ENCODE measurements around the gene MMP24OS. TPM values are rescaled to one million over a fixed set of nuclear protein-coding genes. Genes with fewer than 3 reads are reported as not detected.

MMP24OS gene
- total and polyA plus RNA-seq, 2 of the 4 experiments (the other 2 are of a cell fraction), result 5.9 to 64.9 TPM

DNA sequence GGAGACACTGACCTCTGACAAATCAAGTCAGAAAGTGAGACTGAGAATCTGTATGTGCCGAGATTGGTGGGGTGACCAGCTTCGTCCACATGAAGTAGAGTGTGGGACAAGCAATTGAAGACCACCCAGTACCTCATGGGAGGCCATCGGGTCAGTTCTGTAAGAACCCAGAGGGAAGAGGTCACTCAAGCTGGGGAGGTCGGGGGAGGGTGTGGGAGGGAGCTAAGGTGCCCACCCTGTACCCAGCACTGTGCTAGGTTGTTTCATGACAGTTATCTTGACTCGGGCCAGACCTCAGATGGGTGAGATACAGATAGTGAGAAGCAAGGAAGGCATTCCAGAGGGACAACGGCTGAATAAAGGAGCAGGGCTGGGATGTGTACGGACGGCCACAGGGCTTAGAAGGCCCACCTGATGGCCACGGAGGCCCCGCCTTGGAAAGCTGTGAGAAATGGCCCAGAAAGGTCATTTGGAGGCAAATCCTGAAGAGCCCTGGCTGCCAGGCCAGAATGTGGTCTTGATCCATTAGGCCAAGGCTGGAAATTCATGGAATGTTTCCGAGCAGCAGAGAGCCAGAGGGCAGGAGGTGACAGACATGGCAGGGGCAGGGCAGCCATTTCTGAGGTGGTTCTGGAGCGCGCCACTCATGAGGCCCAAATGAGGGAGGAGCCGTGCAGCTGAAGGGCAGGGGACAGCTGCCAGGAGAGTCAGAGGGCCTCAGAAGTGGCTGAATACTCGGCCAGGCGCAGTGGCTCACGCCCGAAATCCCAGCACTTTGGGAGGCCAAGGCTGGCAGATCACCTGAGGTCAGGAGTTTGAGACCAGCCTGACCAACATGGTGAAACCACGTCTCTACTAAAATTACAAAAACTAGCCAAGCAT lies 7.7 kb downstream of the MMP24OS start:
- no peak for TF ChIP-seq RAD21 (IDR thresholded peaks at IDR 0.05; ENCODE audit: low read length)
- TF ChIP-seq FOS (IDR thresholded peaks at IDR 0.05; ENCODE audit: low read depth, low read length), result no peak
- TF ChIP-seq CEBPB (IDR thresholded peaks at IDR 0.05; ENCODE audit: low read depth, low read length), result no peak
- Histone ChIP-seq H3K4me2 (ENCODE audit: low read depth, low read length) (no peak overlapping the region), H3K9me1 (ENCODE audit: insufficient read depth, low read length) (no peaks in the 10 kb centered on the region; the same call in 1 of the 2 replicates), H2AK9ac (replicated peaks; ENCODE audit: low read depth, low read length, poor library complexity) (no peak overlapping the region), H2BK5ac (ENCODE audit: low read depth, low read length, poor library complexity, severe bottlenecking) (no peak overlapping the region), H3K18ac (ENCODE audit: low read depth, low read length) (no peak overlapping the region), H3K4me1 (ENCODE audit: control insufficient read depth, insufficient read depth, low read length) (no peaks in the 10 kb centered on the region), H3K4ac (ENCODE audit: low read depth, low read length) (no peak overlapping the region), H3K9me3 (ENCODE audit: control insufficient read depth, insufficient read depth, low read length) (no peaks in the 10 kb centered on the region), H2BK15ac (ENCODE audit: low read depth, low read length) (no peak overlapping the region), H4K20me1 (ENCODE audit: insufficient read depth, low read length) (0 out of 2 replicates have a peak, but pooled peaks cover 5% of the 10 kb centered on the region), H4K5ac (ENCODE audit: low read depth, low read length) (no peak overlapping the region), H3K36me3 (ENCODE audit: control insufficient read depth, insufficient read depth, low read length) (peaks cover 36% of the 10 kb centered on the region), H3K27ac (ENCODE audit: insufficient read depth, low read length) (no peak overlapping the region), H3K9ac (ENCODE audit: low read depth, low read length) (no peak overlapping the region), H3K56ac (ENCODE audit: extremely low read depth, insufficient read depth, low read length) (no peak overlapping the region), H3K27me3 (ENCODE audit: control insufficient read depth, insufficient read depth, low read length) (no peaks in the 10 kb centered on the region), H2AK5ac (ENCODE audit: low read depth, low read length) (no peak overlapping the region), H3K14ac (replicated peaks; ENCODE audit: low read depth, low read length) (no peak overlapping the region), H4K91ac (ENCODE audit: insufficient read depth, low read depth, low read length) (no peak overlapping the region), H2BK120ac (ENCODE audit: low read depth, low read length) (no peak overlapping the region), H3K4me3 (ENCODE audit: insufficient read depth, low read depth, low read length) (no peak overlapping the region), H2BK20ac (ENCODE audit: low read depth, low read length) (no peak overlapping the region), H2AFZ (replicated peaks; ENCODE audit: low read length, poor library complexity) (no peak overlapping the region), H3K79me1 (ENCODE audit: low read depth in 1 of 2, low read length in 2 of 2) (peaks cover 4 to 28% of the 10 kb centered on the region in 2 experiments; a peak in 3 of 4 replicates), H3K23ac (ENCODE audit: low read depth, low read length) (no peak overlapping the region), H4K8ac (ENCODE audit: low read depth in 2 of 2, low read length in 2 of 2) (no peak overlapping the region)
- dilution Hi-C loops (cut with HindIII; ENCODE audit: low sequenced_read_pairs, unreplicated experiment), result no loop called here
- POLR2A ChIA-PET (ENCODE audit: unreplicated experiment), result interaction anchor here (0.7 kb wide), 1 partner anchor 125 kb away, joined by 3 read pairs; no protein-coding TSS in a partner anchor
- BruUV-seq (replicated peaks), result no TSS peak
- CTCF ChIA-PET, result interaction anchor here (0.6 kb wide), 1 partner anchor 123 kb away, joined by 3 read pairs; no protein-coding TSS in a partner anchor
- DNase-seq (no peak), ATAC-seq (ENCODE audit: low read depth) (no peak)
- 85% methylated on average over 9 of the region's 19 CpGs; no CpG with 5 or more reads in 1 of the 2 experiments for WGBS, 2 experiments (ENCODE audit: extremely low coverage in 2 of 2, insufficient read length in 1 of 2)
- in situ Hi-C loops (cut with MboI; ENCODE audit: low sequenced_read_pairs), result loop anchor here (25.0 kb wide), 1 partner anchor 408 kb away; the partner anchor contains the start of gene GGT7
- intact Hi-C loops (cut with micrococcal nuclease), result loop anchor here (10.0 kb wide), 2 partner anchors 165 to 395 kb away; partner anchors contain the start of genes ACSS2, GDF5 and GGT7
